AG10803 (cell line): Measurements from ENCODE around the gene ST6GALNAC6.
A peak's percentile ranks its signal among the peaks of the same experiment; 100 is the strongest.

Experiments used
- DNase-seq: peaks from one replicate; pipeline ENCODE4 v3.0.0; 2010; ENCODE audit warnings: low read depth
- H3K4me3 ChIP-seq: 2 replicates; pipeline ENCODE4 v1.5.1; 2011; ENCODE audit warnings: mild to moderate bottlenecking, low read length, control low read depth
- TF ChIP-seq, protein P1 (sequence below): conservative IDR thresholded peaks from 2 replicates; pipeline ENCODE4 v1.5.1; 2011; ENCODE audit warnings: mild to moderate bottlenecking, low read length, control low read depth, inconsistent platforms

Gene ST6GALNAC6

DNA sequence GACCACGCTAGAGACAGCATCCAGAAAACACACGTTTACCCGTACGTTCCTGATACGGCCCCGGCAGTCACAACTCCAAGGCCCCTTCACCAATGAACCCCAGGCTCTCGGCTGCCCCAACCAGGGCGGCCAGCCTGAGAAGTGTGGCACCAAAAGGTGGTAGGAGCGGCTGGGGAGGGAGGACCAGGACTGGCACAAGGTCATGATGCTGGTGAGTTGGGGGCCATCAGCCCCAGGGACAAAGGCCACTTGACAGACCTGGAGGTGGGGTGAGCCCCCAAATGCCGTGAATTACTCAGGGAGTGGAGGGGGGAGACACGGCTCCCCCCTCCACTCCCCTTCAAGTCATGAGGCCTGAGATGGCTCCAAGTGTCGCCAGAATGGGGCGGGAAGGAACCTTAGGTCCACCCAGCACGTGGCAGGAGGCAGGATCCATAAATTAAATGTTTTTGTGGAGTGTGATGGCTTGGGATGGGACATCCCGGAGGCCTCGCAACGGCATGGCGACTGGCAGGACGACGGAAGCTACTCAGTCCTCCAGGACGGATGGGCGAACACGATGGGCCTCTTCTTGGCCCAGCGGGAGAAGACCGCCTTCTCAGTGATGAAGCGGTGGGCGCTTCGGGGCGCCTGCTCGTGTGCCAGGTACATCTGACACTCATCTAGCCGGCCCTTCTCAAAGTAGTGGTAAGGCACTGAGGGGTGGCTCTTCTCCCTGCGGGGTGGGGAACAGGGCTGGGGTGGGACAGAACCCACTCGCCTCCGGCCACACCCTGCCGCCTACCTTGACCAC, 8.7 kb upstream of the ST6GALNAC6 start:
- DNase-seq = no peak
- TF ChIP-seq, protein P1, sequence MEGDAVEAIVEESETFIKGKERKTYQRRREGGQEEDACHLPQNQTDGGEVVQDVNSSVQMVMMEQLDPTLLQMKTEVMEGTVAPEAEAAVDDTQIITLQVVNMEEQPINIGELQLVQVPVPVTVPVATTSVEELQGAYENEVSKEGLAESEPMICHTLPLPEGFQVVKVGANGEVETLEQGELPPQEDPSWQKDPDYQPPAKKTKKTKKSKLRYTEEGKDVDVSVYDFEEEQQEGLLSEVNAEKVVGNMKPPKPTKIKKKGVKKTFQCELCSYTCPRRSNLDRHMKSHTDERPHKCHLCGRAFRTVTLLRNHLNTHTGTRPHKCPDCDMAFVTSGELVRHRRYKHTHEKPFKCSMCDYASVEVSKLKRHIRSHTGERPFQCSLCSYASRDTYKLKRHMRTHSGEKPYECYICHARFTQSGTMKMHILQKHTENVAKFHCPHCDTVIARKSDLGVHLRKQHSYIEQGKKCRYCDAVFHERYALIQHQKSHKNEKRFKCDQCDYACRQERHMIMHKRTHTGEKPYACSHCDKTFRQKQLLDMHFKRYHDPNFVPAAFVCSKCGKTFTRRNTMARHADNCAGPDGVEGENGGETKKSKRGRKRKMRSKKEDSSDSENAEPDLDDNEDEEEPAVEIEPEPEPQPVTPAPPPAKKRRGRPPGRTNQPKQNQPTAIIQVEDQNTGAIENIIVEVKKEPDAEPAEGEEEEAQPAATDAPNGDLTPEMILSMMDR = no peak

GRCh38 chr9:127905788-127906191, 6.4 kb upstream of the ST6GALNAC6 start:
- TF ChIP-seq, protein P1 = no peak
- DNase-seq = no peak
- H3K4me3 ChIP-seq = no peak overlapping the region

More for the DNA sequence above, 8.7 kb upstream of the ST6GALNAC6 start:
- no peak overlapping the region for H3K4me3 ChIP-seq

GRCh38 chr9:127905004-127905728, 5.8 kb upstream of the ST6GALNAC6 start:
- no peak overlapping the region for H3K4me3 ChIP-seq
- TF ChIP-seq, protein P1 = no peak
- DNase-seq = no peak

GRCh38 chr9:127904561-127905003, 5.2 kb upstream of the ST6GALNAC6 start:
- DNase-seq = no peak
- TF ChIP-seq, protein P1 = no peak
- H3K4me3 ChIP-seq = no peak overlapping the region

DNA sequence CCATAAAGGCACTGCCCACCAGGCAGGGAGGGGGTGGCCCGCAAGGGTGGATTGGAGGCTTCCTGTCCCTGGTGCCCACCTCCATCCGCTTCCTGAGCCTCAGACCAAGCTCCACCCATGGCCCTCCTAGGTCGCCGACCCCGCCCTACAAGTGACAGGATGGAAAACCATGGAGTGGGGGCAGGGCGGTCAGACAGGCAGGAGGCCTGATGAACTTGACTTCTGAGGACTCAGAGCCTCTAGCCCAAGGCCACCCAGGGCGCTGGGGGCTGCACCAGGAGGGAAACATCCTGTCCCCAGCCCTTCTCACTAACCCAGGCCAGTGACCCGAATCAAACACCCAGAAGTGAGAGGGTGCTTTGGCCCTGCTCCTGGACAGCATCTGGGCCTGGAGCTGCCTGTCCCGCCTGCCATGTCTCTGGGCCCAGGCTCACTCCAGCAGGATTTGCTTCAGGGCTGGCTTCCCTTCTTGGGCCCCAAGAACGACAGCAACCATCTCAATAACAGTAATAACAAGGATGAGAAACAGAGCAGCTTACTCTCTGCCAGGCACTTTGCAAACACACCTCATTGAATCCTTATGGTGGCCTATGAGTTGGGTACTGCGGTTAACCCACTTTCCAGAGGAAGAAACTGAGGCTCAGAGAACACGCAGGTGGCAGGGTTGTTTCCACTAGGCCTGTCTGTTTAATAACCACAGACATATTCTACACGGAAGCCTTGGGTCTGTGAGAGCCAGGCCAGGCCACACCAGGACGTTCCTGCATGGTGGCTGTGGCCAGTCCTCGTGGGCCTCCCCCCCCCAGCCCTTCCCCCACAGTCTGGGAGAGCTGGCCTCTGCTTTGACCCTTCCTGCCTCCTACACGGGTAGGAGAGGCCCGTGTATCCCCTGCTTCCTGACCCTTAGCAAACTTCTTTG, 4.4 kb upstream of the ST6GALNAC6 start:
- DNase-seq = no peak
- no peak overlapping the region for H3K4me3 ChIP-seq
- TF ChIP-seq, protein P1 = no peak

DNA sequence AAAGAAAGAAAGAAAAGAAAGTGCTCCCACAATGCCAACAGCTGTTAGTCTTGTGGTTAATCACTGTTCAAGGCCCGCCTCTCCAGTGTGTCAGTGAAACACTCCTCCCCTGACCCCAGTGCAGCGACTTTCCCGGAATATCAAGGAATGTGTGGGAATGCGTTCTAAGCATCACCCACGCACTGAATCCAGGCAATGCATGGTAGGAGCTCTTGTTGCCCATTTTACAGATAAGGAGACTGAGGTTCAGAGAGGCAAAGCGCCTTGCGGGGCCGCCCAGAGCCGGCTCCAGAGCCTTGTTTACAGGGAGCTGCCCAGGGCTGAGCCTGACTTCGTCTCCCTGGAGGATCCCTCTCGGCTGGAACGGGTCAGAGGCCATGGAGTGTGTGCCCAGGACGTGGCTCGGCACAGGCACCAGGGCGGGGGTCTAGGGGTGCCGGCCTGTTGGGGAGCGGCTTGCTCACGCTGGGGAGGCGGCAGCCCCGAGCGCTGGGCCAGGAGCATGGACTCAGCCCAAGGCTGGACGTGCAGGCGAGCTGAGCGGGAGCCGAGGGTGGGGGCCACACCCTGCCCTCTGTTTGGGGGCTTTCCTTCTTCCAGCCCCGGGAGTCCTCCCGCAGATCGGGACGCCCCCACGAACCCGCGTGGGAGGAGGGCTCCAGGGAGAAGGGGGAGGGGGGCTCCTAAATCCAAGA, 823 bp downstream of the ST6GALNAC6 start:
- peak; percentile 95 for DNase-seq
- peak overlapping the region; percentile 92 for H3K4me3 ChIP-seq
- TF ChIP-seq, protein P1 = no peak
